HG02798 (cell line): ENCODE data around the gene CLK4.

Experiments
- ATAC-seq: cut with Tn5 transposase; IDR thresholded peaks from one replicate; pipeline ENCODE4 v1.9.1; 2021; ENCODE audit warnings: mild to moderate bottlenecking; ENCODE audit not compliant: unreplicated experiment, poor library complexity

CLK4 gene

GRCh38 chr5:178560911-178561310 is 65.9 kb downstream of the CLK4 start:
- no peak for ATAC-seq

- ATAC-seq, result no peak
Observed at GRCh38 chr5:178557416-178557815, 69.4 kb downstream of the CLK4 start.

GRCh38 chr5:178555771-178556211 is 71.1 kb downstream of the CLK4 start:
- ATAC-seq, result no peak

- ATAC-seq, result no peak
Observed at GRCh38 chr5:178555005-178555404, 71.8 kb downstream of the CLK4 start.

DNA sequence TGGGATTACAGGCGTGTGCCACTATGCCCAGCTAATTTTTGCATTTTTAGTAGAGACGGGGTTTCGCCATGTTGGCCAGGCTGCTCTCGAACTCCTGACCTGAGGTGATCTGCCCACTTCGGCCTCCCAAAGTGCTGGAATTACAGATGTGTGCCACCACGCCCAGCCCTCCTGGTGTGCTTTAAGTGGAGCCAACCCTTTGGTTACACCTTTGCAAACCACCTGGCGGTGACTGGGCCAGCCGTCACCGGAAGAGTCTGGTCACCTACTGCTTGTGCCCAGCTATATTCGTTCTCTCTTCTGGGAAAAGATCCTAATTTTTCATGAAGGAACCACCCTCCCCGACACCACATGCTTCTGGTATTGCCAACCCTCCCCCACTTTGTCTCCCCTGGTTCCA is 72.5 kb downstream of the CLK4 start:
- ATAC-seq, result no peak

DNA sequence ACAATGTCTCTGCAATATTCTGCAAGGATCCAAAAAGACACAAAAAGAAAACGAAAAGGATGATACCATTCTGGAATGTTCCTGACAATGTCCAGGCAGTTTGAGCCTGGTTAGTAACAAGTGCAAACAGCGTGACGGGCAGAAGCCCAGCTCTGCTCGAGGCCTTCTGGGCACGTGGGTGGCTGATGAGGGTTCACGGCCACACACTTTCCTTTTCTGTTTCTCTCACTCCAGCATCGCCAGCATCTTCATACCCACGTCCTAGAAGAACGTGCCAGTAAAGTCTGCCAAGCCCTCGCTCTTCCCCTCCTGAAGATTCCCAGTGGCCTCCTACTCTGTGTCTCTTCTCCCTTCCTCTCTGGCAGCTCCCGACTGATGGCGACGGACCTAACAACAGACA is 73.3 kb downstream of the CLK4 start:
- ATAC-seq, result no peak
